ENCODE data around the gene PCDHGA5. TPM values are rescaled to one million over a fixed set of nuclear protein-coding genes. Genes with fewer than 3 reads are reported as not detected.

The PCDHGA5 gene
- total RNA-seq, 1 donor from 2014 or later = 0.68 TPM

GRCh38 chr5:141397756-141398551 lies 34.0 kb downstream of the PCDHGA5 start, which contains the start of gene PCDHGB5:
PCDHGB5 (plus strand) TSS chr5:141397947; CDS start chr5:141398128, 181 bp downstream.

GRCh38 chr5:141402553-141403243 lies 38.7 kb downstream of the PCDHGA5 start, which contains the start of gene PCDHGA9:
PCDHGA9 (plus strand) TSS chr5:141402778; CDS start chr5:141402953, 175 bp downstream.

GRCh38 chr5:141407790-141408505 lies 44.0 kb downstream of the PCDHGA5 start, which contains the start of gene PCDHGB6:
PCDHGB6 (plus strand) TSS chr5:141408021; CDS start chr5:141408203, 182 bp downstream.

GRCh38 chr5:141412854-141413539 lies 49.0 kb downstream of the PCDHGA5 start, which contains the start of gene PCDHGA10:
PCDHGA10 (plus strand) TSS chr5:141412987; CDS start chr5:141413176, 189 bp downstream.

Other genes starting within 250 kb of the PCDHGA5 start
- gene PCDHB4, start 242.3 kb upstream of the PCDHGA5 start, total RNA-seq = 0.35 and 0.94 TPM in 2 replicates
- 0.34 and 2.2 TPM in 2 replicates for gene PCDHB5, start 229.0 kb upstream of the PCDHGA5 start, total RNA-seq
- gene PCDHB6, start 214.1 kb upstream of the PCDHGA5 start, total RNA-seq = 0.12 TPM in 1 of 2 replicates, not detected in the other
- 0.23 and 0.34 TPM in 2 replicates for gene PCDHB7, start 191.5 kb upstream of the PCDHGA5 start, total RNA-seq
- gene PCDHB8, start 186.4 kb upstream of the PCDHGA5 start, total RNA-seq = not detected in 2 replicates
- under 0.01 and 1.1 TPM in 2 replicates for gene PCDHB16, start 181.8 kb upstream of the PCDHGA5 start, total RNA-seq
- 0.23 and 0.43 TPM in 2 replicates for gene PCDHB9, start 177.0 kb upstream of the PCDHGA5 start, total RNA-seq
- 0.12 and 0.17 TPM in 2 replicates for gene PCDHB10, start 171.8 kb upstream of the PCDHGA5 start, total RNA-seq
- 0.12 TPM in 1 of 2 replicates, not detected in the other for gene PCDHB11, start 164.5 kb upstream of the PCDHGA5 start, total RNA-seq
- under 0.01 and 0.26 TPM in 2 replicates for gene PCDHB12, start 155.4 kb upstream of the PCDHGA5 start, total RNA-seq
- 0.35 and 0.43 TPM in 2 replicates for gene PCDHB13, start 150.2 kb upstream of the PCDHGA5 start, total RNA-seq
- 0.70 TPM in 1 of 2 replicates, not detected in the other for gene PCDHB14, start 140.8 kb upstream of the PCDHGA5 start, total RNA-seq
- gene PCDHB15, start 118.8 kb upstream of the PCDHGA5 start, total RNA-seq = under 0.01 and 0.12 TPM in 2 replicates
- gene SLC25A2, start 60.1 kb upstream of the PCDHGA5 start, total RNA-seq = not detected in 2 replicates
- gene TAF7, start 43.4 kb upstream of the PCDHGA5 start, total RNA-seq = 34.3 and 45.5 TPM in 2 replicates
- 0.35 and 0.85 TPM in 2 replicates for gene PCDHGA1, start 33.6 kb upstream of the PCDHGA5 start, total RNA-seq
- 2.2 and 3.5 TPM in 2 replicates for gene PCDHGA2, start 25.4 kb upstream of the PCDHGA5 start, total RNA-seq
- gene PCDHGA3, start 20.3 kb upstream of the PCDHGA5 start, total RNA-seq = 1.8 and 4.4 TPM in 2 replicates
- gene PCDHGB1, start 14.1 kb upstream of the PCDHGA5 start, total RNA-seq = 0.82 and 0.94 TPM in 2 replicates
- 2.8 and 3.9 TPM in 2 replicates for gene PCDHGA4, start 9.1 kb upstream of the PCDHGA5 start, total RNA-seq
- 0.77 and 3.3 TPM in 2 replicates for gene PCDHGB2, start 4.2 kb upstream of the PCDHGA5 start, total RNA-seq
- 0.58 and 1.8 TPM in 2 replicates for gene PCDHGB3, start 6.1 kb downstream of the PCDHGA5 start, total RNA-seq
- gene PCDHGA6, start 9.7 kb downstream of the PCDHGA5 start, total RNA-seq = 3.7 and 4.3 TPM in 2 replicates
- gene PCDHGA7, start 18.6 kb downstream of the PCDHGA5 start, total RNA-seq = 4.4 and 5.1 TPM in 2 replicates
- gene PCDHGB4, start 23.5 kb downstream of the PCDHGA5 start, total RNA-seq = 11.6 and 12.8 TPM in 2 replicates
- gene PCDHGA8, start 28.5 kb downstream of the PCDHGA5 start, total RNA-seq = 0.70 and 1.4 TPM in 2 replicates
- 19.2 and 23.3 TPM in 2 replicates for gene PCDHGB5, start 33.8 kb downstream of the PCDHGA5 start, total RNA-seq
- 1.4 and 2.5 TPM in 2 replicates for gene PCDHGA9, start 38.6 kb downstream of the PCDHGA5 start, total RNA-seq
- gene PCDHGB6, start 43.9 kb downstream of the PCDHGA5 start, total RNA-seq = 0.93 and 1.4 TPM in 2 replicates
- 6.9 and 8.6 TPM in 2 replicates for gene PCDHGA10, start 48.8 kb downstream of the PCDHGA5 start, total RNA-seq
- gene PCDHGB7, start 53.5 kb downstream of the PCDHGA5 start, total RNA-seq = 8.3 and 12.5 TPM in 2 replicates
- 11.7 and 12.9 TPM in 2 replicates for gene PCDHGA11, start 56.9 kb downstream of the PCDHGA5 start, total RNA-seq
- gene PCDHGA12, start 66.3 kb downstream of the PCDHGA5 start, total RNA-seq = 18.8 and 27.2 TPM in 2 replicates
- 55.5 and 77.5 TPM in 2 replicates for gene PCDHGC3, start 111.8 kb downstream of the PCDHGA5 start, total RNA-seq
- gene PCDHGC4, start 120.9 kb downstream of the PCDHGA5 start, total RNA-seq = 0.23 and 0.26 TPM in 2 replicates
- gene PCDHGC5, start 124.9 kb downstream of the PCDHGA5 start, total RNA-seq = 0.43 and 0.58 TPM in 2 replicates